ENCODE results near the gene GHR. TPM values are rescaled to one million over a fixed set of nuclear protein-coding genes. Genes with fewer than 3 reads are reported as not detected.

GHR gene
- total and polyA plus RNA-seq, 2 of the 8 experiments (the other 6 are each of a cell fraction or from before 2014, with no cell fraction given), result 0.15 to 0.19 TPM

- no peak for TF ChIP-seq CTCF (IDR thresholded peaks at IDR 0.05; ENCODE audit: control extremely low read depth in 1 of 3, insufficient read depth in 1 of 3, low read depth in 1 of 3, low read length in 3 of 3)
- no peak for TF ChIP-seq SIX5 (IDR thresholded peaks at IDR 0.05; ENCODE audit: low read depth, low read length)
- no peak for TF ChIP-seq KDM4A (IDR thresholded peaks at IDR 0.05; ENCODE audit: low read depth, low read length, severe bottlenecking)
- no peak for TF ChIP-seq KDM1A (IDR thresholded peaks at IDR 0.05; ENCODE audit: borderline replicate concordance, low read length)
- TF ChIP-seq, protein P1, sequence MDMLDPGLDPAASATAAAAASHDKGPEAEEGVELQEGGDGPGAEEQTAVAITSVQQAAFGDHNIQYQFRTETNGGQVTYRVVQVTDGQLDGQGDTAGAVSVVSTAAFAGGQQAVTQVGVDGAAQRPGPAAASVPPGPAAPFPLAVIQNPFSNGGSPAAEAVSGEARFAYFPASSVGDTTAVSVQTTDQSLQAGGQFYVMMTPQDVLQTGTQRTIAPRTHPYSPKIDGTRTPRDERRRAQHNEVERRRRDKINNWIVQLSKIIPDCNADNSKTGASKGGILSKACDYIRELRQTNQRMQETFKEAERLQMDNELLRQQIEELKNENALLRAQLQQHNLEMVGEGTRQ (IDR thresholded peaks at IDR 0.05; ENCODE audit: low read length), result no peak
- no peak for TF ChIP-seq CEBPB (IDR thresholded peaks at IDR 0.05; ENCODE audit: low read depth, low read length)
Measured at GRCh38 chr5:42513246-42513645, 90.0 kb downstream of the GHR start (continued).

Measured in H1 (cell line).